Fibroblast of villous mesenchyme (primary cell): Measurements from ENCODE around the gene BIN1. TPM values are rescaled to one million over a fixed set of nuclear protein-coding genes. Genes with fewer than 3 reads are reported as not detected.

Source experiments
- DNase-seq: peaks from one replicate; pipeline ENCODE4 v3.0.0-alpha.2; 2010; ENCODE audit warnings: low read depth
- H3K4me3 ChIP-seq: 2 replicates; pipeline ENCODE4 v1.5.1; 2011; ENCODE audit warnings: low read depth, mild to moderate bottlenecking, low read length
- CTCF ChIP-seq: IDR thresholded peaks from 2 replicates; pipeline ENCODE4 v1.5.1; 2012; ENCODE audit warnings: low read depth, mild to moderate bottlenecking, low read length; ENCODE audit not compliant: insufficient read depth
- total RNA-seq: library from RNA; depleted of rRNA; stranded (reverse); fragments of >200 nt; gene quantifications from 2 replicates; pipeline ENCODE4 v1.2.3, GENCODE V29; 2012

The BIN1 gene
- total RNA-seq, 1 donor, result 75.6 TPM

GRCh38 chr2:127022817-127023216 is 84.1 kb downstream of the BIN1 start:
- TF ChIP-seq CTCF, result no peak
- H3K4me3 ChIP-seq, result no peak overlapping the region
- no peak for DNase-seq

- DNase-seq, result no peak
- no peak overlapping the region for H3K4me3 ChIP-seq
- TF ChIP-seq CTCF, result no peak
Observed at GRCh38 chr2:127020536-127020935, 86.4 kb downstream of the BIN1 start.

- no peak for DNase-seq
- no peak overlapping the region for H3K4me3 ChIP-seq
- TF ChIP-seq CTCF, result no peak
Observed at GRCh38 chr2:127017548-127017947, 89.4 kb downstream of the BIN1 start.

GRCh38 chr2:127016329-127016728 is 90.6 kb downstream of the BIN1 start:
- DNase-seq, result no peak
- H3K4me3 ChIP-seq, result no peak overlapping the region
- TF ChIP-seq CTCF, result no peak

- no peak for DNase-seq
- no peak for TF ChIP-seq CTCF
Observed at GRCh38 chr2:127015106-127015910, 91.6 kb downstream of the BIN1 start.

GRCh38 chr2:127014630-127015029 is 92.3 kb downstream of the BIN1 start:
- no peak overlapping the region for H3K4me3 ChIP-seq
- TF ChIP-seq CTCF, result no peak

More at GRCh38 chr2:127015106-127015910, 91.6 kb downstream of the BIN1 start:
- no peak overlapping the region for H3K4me3 ChIP-seq

GRCh38 chr2:127014224-127014623 is 92.7 kb downstream of the BIN1 start:
- no peak for DNase-seq
- TF ChIP-seq CTCF, result no peak
- H3K4me3 ChIP-seq, result no peak overlapping the region

More at GRCh38 chr2:127014630-127015029, 92.3 kb downstream of the BIN1 start:
- peak; percentile 92 for DNase-seq
